Effector CD4-positive, alpha-beta T cell (primary cell): ENCODE data around the gene EFCAB8.

Experiments used
- DNase-seq: peaks from one replicate; pipeline ENCODE4 v3.0.0-alpha.2; 2020

EFCAB8 gene

DNA sequence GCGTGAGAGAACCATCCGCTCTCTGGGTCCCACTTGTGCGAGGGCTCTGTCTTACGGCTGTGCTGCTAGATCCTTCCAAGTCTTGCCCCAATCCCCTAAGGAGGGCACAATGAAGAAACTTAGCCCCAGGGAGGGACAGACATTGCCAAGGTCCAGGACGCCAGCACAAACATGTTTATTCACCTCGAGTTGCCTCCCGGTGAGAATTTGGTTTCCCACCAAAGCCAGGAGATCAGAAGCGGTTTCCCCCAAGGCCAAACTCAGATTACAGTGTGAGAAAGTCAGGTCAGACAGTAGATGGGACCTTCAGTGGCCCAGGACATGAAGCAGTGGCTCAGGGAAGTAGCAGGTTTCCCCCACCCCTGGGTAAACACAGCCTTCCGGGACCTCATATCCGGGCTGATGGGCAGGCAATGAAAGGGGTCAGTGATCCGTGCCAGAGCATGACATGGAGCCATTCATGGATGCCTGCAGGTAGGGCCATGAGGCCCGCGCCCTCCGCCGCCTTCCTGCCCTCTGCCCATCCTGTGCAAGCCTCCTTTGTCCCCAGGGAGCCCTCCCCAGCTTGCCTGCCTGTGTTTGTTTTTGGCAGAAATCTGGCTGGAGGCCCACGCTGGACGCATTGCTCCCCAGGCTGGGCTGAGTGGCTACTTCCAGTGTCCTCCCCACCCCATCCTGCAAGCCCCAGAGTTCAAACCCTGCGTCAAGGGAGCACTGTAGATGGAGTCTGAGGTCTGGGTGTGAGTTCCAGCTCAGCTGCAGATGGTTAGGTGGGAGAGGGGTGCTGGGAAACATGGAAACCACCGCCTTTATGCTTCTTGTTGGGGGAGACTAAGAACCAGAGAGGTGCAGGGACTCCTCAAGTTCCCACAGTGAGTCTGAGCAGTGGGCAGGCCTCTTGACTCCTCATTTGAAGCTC is 150.8 kb downstream of the EFCAB8 start:
- no peak for DNase-seq

DNA sequence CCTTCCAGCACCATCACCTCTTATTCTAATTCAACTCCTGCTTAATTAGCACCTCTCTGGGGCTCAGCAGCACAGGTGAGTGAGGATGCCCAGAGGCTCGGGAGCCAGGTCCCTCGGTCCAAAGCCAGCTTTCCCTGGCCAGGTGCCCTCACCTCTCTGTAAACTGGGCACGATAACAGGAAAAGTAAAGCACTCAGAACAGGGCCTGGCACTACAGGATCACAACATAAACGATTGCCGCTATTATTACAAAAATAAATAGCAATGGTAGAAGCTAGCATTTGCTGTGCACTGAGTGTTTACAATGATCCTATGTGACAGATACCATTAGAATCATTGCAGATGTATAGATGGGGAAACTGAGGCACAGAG is 151.4 kb downstream of the EFCAB8 start:
- no peak for DNase-seq

DNA sequence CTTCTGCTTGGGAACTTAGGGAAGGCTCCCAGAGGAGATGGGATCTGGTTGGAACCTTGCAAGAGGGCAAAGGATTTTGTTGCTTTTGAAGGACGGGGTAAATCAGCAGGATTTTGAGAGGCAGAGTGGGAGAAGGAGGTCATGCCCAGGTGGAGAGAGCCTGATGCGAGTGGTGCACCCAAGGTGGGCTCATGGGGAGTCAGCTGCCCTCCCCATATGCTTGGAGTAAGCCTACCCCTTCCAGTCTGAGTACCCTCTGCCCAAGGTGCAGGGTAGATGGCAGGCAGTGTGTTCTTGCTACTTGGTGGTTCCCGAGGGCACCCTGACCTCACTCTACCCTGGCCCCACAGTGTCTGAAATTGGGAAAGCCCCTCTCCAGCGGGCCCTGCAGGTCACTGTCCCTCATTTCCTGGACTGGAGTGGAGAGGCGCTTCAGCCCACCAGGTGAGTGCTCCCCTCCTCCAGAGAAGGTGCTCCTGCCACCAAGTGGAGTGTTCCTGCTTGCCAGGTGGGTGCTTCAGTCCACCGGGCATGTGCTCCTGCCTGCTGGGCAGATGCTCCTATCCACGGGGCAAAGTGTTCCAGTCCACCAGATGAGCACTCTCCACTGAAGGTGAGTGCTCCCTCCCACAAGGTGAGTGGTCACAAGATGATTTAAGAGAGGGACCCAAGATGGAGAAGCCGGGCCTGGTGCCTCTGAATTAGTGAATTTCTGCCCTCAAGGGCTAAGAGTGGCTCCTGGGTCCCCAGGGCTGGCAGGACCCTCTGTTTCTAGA is 152.1 kb downstream of the EFCAB8 start:
- no peak for DNase-seq
